ENCODE data around the gene CCR6.

The CCR6 gene

GRCh38 chr6:167099707-167100106 is 23.2 kb upstream of the CCR6 start:
- no peak for DNase-seq

- DNase-seq = no peak
Observed at GRCh38 chr6:167100241-167100674, 22.6 kb upstream of the CCR6 start.

- no peak for DNase-seq
Observed at GRCh38 chr6:167102318-167102717, 20.6 kb upstream of the CCR6 start.

- DNase-seq = no peak
Observed at GRCh38 chr6:167103041-167103891, 19.6 kb upstream of the CCR6 start.

- no peak for DNase-seq
Observed at GRCh38 chr6:167104388-167104787, 18.5 kb upstream of the CCR6 start.

- DNase-seq = no peak
Observed at GRCh38 chr6:167105060-167105459, 17.8 kb upstream of the CCR6 start.

GRCh38 chr6:167106406-167106805 is 16.5 kb upstream of the CCR6 start:
- no peak for DNase-seq

GRCh38 chr6:167107787-167108186 is 15.1 kb upstream of the CCR6 start:
- DNase-seq = no peak

GRCh38 chr6:167108278-167108677 is 14.6 kb upstream of the CCR6 start:
- DNase-seq = no peak

GRCh38 chr6:167109651-167110050 is 13.2 kb upstream of the CCR6 start:
- no peak for DNase-seq

GRCh38 chr6:167111597-167111996 is 11.3 kb upstream of the CCR6 start:
- no peak for DNase-seq

GRCh38 chr6:167112421-167112820 is 10.5 kb upstream of the CCR6 start:
- no peak for DNase-seq

- no peak for DNase-seq
Observed at GRCh38 chr6:167113047-167113754, 9.7 kb upstream of the CCR6 start.

- no peak for DNase-seq
Observed at GRCh38 chr6:167113935-167114910, 8.7 kb upstream of the CCR6 start.

GRCh38 chr6:167115054-167115453 is 7.8 kb upstream of the CCR6 start:
- DNase-seq = no peak

- no peak for DNase-seq
Observed at GRCh38 chr6:167116109-167116837, 6.6 kb upstream of the CCR6 start.

- DNase-seq = no peak
Observed at GRCh38 chr6:167116838-167117228, 6.1 kb upstream of the CCR6 start.

GRCh38 chr6:167118006-167118405 is 4.9 kb upstream of the CCR6 start:
- DNase-seq = no peak

GRCh38 chr6:167118839-167119238 is 4.1 kb upstream of the CCR6 start:
- DNase-seq = no peak

GRCh38 chr6:167119670-167120582 is 3.0 kb upstream of the CCR6 start:
- no peak for DNase-seq

- no peak for DNase-seq
Observed at GRCh38 chr6:167120583-167120903, 2.4 kb upstream of the CCR6 start.
